Measurements from ENCODE around the gene AATF.

Gene AATF

GRCh38 chr17:37094391-37094790 is 145.6 kb downstream of the AATF start:
- DNase-seq: no peak
- intact Hi-C loops (cut with DNase I): no loop called here

GRCh38 chr17:37096071-37096470 is 147.3 kb downstream of the AATF start:
- no peak for DNase-seq
- intact Hi-C loops (cut with DNase I): no loop called here

GRCh38 chr17:37097154-37097553 is 148.4 kb downstream of the AATF start:
- no peak for DNase-seq
- intact Hi-C loops (cut with DNase I): no loop called here

- DNase-seq: no peak
- intact Hi-C loops (cut with DNase I): no loop called here
These were observed 149.4 kb downstream of the AATF start for GRCh38 chr17:37098152-37098551.

GRCh38 chr17:37098910-37099664 is 150.3 kb downstream of the AATF start:
- intact Hi-C loops (cut with DNase I): no loop called here
- no peak for DNase-seq

GRCh38 chr17:37100231-37100630 is 151.5 kb downstream of the AATF start:
- no peak for DNase-seq
- intact Hi-C loops (cut with DNase I): no loop called here

GRCh38 chr17:37101306-37101705 is 152.6 kb downstream of the AATF start:
- no peak for DNase-seq
- intact Hi-C loops (cut with DNase I): no loop called here

GRCh38 chr17:37103231-37103630 is 154.5 kb downstream of the AATF start:
- no peak for DNase-seq
- intact Hi-C loops (cut with DNase I): no loop called here

- intact Hi-C loops (cut with DNase I): no loop called here
- DNase-seq: no peak
These were observed 157.3 kb downstream of the AATF start for GRCh38 chr17:37106049-37106448.
